VCaP (cell line): Measurements from ENCODE around the gene CAMK2A.

Source experiments
- H3K27ac ChIP-seq: fragments of 450-650 bp; 2 replicates; pipeline ENCODE4 v1.5.1; 2017
- CTCF ChIP-seq: fragments of 450-650 bp; conservative IDR thresholded peaks from 2 replicates; pipeline ENCODE4 v1.5.1; 2017; ENCODE audit warnings: mild to moderate bottlenecking, moderate library complexity

CAMK2A gene

GRCh38 chr5:150184990-150185912, 104.3 kb downstream of the CAMK2A start:
- peak overlapping the region; percentile 14; the same call in 1 of the 2 replicates for H3K27ac ChIP-seq
- no peak for TF ChIP-seq CTCF

GRCh38 chr5:150184006-150184405, 105.6 kb downstream of the CAMK2A start:
- TF ChIP-seq CTCF = no peak
- H3K27ac ChIP-seq = no peak overlapping the region

- TF ChIP-seq CTCF = no peak
Observed at GRCh38 chr5:150183436-150183835, 106.1 kb downstream of the CAMK2A start.

GRCh38 chr5:150182774-150183173, 106.8 kb downstream of the CAMK2A start:
- no peak for TF ChIP-seq CTCF
- H3K27ac ChIP-seq = no peak overlapping the region

More at GRCh38 chr5:150183436-150183835, 106.1 kb downstream of the CAMK2A start:
- H3K27ac ChIP-seq = no peak overlapping the region

GRCh38 chr5:150181766-150182545, 107.6 kb downstream of the CAMK2A start:
- TF ChIP-seq CTCF = no peak
- no peak overlapping the region for H3K27ac ChIP-seq

GRCh38 chr5:150181027-150181426, 108.5 kb downstream of the CAMK2A start:
- TF ChIP-seq CTCF = no peak
- no peak overlapping the region for H3K27ac ChIP-seq
